HepG2 (cell line): ENCODE results near the gene PELI1. TPM values are rescaled to one million over a fixed set of nuclear protein-coding genes. Genes with fewer than 3 reads are reported as not detected.

Experiments
- AHR ChIP-seq: IDR thresholded peaks from 2 replicates; pipeline ENCODE4 v1.6.1; 2018; ENCODE audit warnings: missing genetic modification reagents, missing compliant biosample characterization
- ATRX ChIP-seq: sonication (generic); formaldehyde crosslinking; IDR thresholded peaks from 2 replicates; pipeline ENCODE4 v1.4.0; 2020; ENCODE audit warnings: missing genetic modification reagents, borderline replicate concordance
- BHLHE40 ChIP-seq: IDR thresholded peaks from 2 replicates; pipeline ENCODE4 v1.6.1; 2011; ENCODE audit warnings: low read length, improper control_type of control experiment
- DNMT1 ChIP-seq: sonication (generic); formaldehyde crosslinking; IDR thresholded peaks from 2 replicates; pipeline ENCODE4 v1.5.1; 2020; ENCODE audit warnings: mild to moderate bottlenecking, missing genetic modification reagents
- FOXO1 ChIP-seq: sonication (generic); formaldehyde crosslinking; IDR thresholded peaks from 2 replicates; pipeline ENCODE4 v1.4.0; 2020; ENCODE audit warnings: missing genetic modification reagents
- GABPB1 ChIP-seq: IDR thresholded peaks from 2 replicates; pipeline ENCODE4 v1.6.1; 2016; ENCODE audit warnings: mild to moderate bottlenecking, missing genetic modification reagents, moderate library complexity, missing compliant biosample characterization
- KAT2B ChIP-seq: fragments of 150-350 bp; IDR thresholded peaks from 2 replicates; pipeline ENCODE4 v1.6.1; 2014; ENCODE audit warnings: low read depth, low read length, borderline replicate concordance
- MAFK ChIP-seq, 2 experiments: IDR thresholded peaks in 1 of 2; conservative IDR thresholded peaks in 1 of 2; 2 replicates each; pipeline ENCODE4 v1.6.1; 2011; ENCODE audit warnings: improper control_type of control experiment in 2 of 2, low read length in 2 of 2
- NR2F2 ChIP-seq: IDR thresholded peaks from 2 replicates; pipeline ENCODE4 v1.6.1; 2012; ENCODE audit warnings: low read depth, inconsistent platforms, borderline replicate concordance
- RXRB ChIP-seq: IDR thresholded peaks from 2 replicates; pipeline ENCODE4 v1.6.1; 2016; ENCODE audit warnings: borderline replicate concordance, missing genetic modification reagents, missing compliant biosample characterization
- SOX5 ChIP-seq: IDR thresholded peaks from 2 replicates; pipeline ENCODE4 v1.6.1; 2016; ENCODE audit warnings: borderline replicate concordance
- SRSF1 ChIP-seq: fragments of 200-400 bp; formaldehyde crosslinking; optimal IDR thresholded peaks from 2 replicates; pipeline ENCODE3; 2017; ENCODE audit warnings: mild to moderate bottlenecking, low read depth, low read length, moderate library complexity
- STAG1 ChIP-seq: sonication (generic); formaldehyde crosslinking; IDR thresholded peaks from 2 replicates; pipeline ENCODE4 v1.4.0; 2020; ENCODE audit warnings: missing genetic modification reagents
- THAP11 ChIP-seq: IDR thresholded peaks from 2 replicates; pipeline ENCODE4 v1.6.1; 2016; ENCODE audit warnings: missing biosample characterization, missing genetic modification reagents
- TRIM24 ChIP-seq: sonication (generic); formaldehyde crosslinking; IDR thresholded peaks from 2 replicates; pipeline ENCODE4 v1.8.0; 2022; ENCODE audit warnings: mild to moderate bottlenecking, missing genetic modification reagents
- ZBTB1 ChIP-seq: sonication (generic); formaldehyde crosslinking; IDR thresholded peaks from 2 replicates; pipeline ENCODE4 v1.4.0; 2020; ENCODE audit warnings: missing genetic modification reagents, borderline replicate concordance
- ZFP91 ChIP-seq: sonication (generic); formaldehyde crosslinking; IDR thresholded peaks from 2 replicates; pipeline ENCODE4 v1.9.0; 2022; ENCODE audit warnings: missing genetic modification reagents, mild to moderate bottlenecking, borderline replicate concordance
- ZFX ChIP-seq: sonication (generic); formaldehyde crosslinking; IDR thresholded peaks from 2 replicates; pipeline ENCODE4 v1.4.0; 2020; ENCODE audit warnings: mild to moderate bottlenecking, low read depth, missing genetic modification reagents, moderate library complexity
- ZNF264 ChIP-seq: sonication (generic); formaldehyde crosslinking; IDR thresholded peaks from 2 replicates; pipeline ENCODE4 v1.4.0; 2020; ENCODE audit warnings: missing genetic modification reagents
- ZNF354B ChIP-seq: sonication (generic); formaldehyde crosslinking; IDR thresholded peaks from 2 replicates; pipeline ENCODE4 v1.8.0; 2022; ENCODE audit warnings: mild to moderate bottlenecking, missing genetic modification reagents
- ZNF44 ChIP-seq: sonication (generic); formaldehyde crosslinking; IDR thresholded peaks from 2 replicates; pipeline ENCODE4 v1.5.1; 2020; ENCODE audit warnings: mild to moderate bottlenecking, missing genetic modification reagents
- ZNF441 ChIP-seq: sonication (generic); formaldehyde crosslinking; IDR thresholded peaks from 2 replicates; pipeline ENCODE4 v1.7.0; 2021; ENCODE audit warnings: missing genetic modification reagents, borderline replicate concordance
- ZNF614 ChIP-seq: IDR thresholded peaks from 2 replicates; pipeline ENCODE4 v1.6.1; 2018; ENCODE audit warnings: missing biosample characterization, missing genetic modification reagents, inconsistent platforms, borderline replicate concordance
- ZNF772 ChIP-seq: sonication (generic); formaldehyde crosslinking; IDR thresholded peaks from 2 replicates; pipeline ENCODE4 v1.5.0; 2020; ENCODE audit warnings: mild to moderate bottlenecking, missing genetic modification reagents
- ZNF784 ChIP-seq: sonication (generic); formaldehyde crosslinking; IDR thresholded peaks from 2 replicates; pipeline ENCODE4 v1.5.1; 2020; ENCODE audit warnings: missing genetic modification reagents, mild to moderate bottlenecking, borderline replicate concordance
- ZNF792 ChIP-seq: IDR thresholded peaks from 2 replicates; pipeline ENCODE4 v1.6.1; 2016
- ZNF850 ChIP-seq: sonication (generic); formaldehyde crosslinking; conservative IDR thresholded peaks from 2 replicates; pipeline ENCODE4 v1.9.0; 2021; ENCODE audit warnings: mild to moderate bottlenecking, missing genetic modification reagents
- polyA plus RNA-seq, 8 experiments: library from polyadenylated mRNA; depleted of rRNA in 3 of 8; stranded (reverse) in 7 of 8; unstranded in 1 of 8; fragments of >200 nt; fragmentation: Illumina TruSeq in 4 of 8; extraction: Trizol in 4 of 8; gene quantifications; 2 replicates each; pipeline versions ENCODE4 v1.2.1 to v1.2.3, GENCODE V29; 2011 to 2016; ENCODE audit warnings: low read depth in 4 of 8, missing spikeins in 1 of 8, mixed read lengths in 1 of 8; ENCODE audit not compliant: insufficient read depth in 1 of 8
- total RNA-seq, 5 experiments: library from RNA; depleted of rRNA; stranded (reverse); fragments of >200 nt; fragmentation: Illumina TruSeq; extraction: Trizol; gene quantifications; 2 replicates each; pipeline ENCODE4 v1.2.3, GENCODE V29; 2016; ENCODE audit warnings: low read depth in 1 of 5
- TF ChIP-seq, protein P1 (sequence below): sonication (generic); formaldehyde crosslinking; IDR thresholded peaks from 2 replicates; pipeline ENCODE4 v1.5.0; 2020; ENCODE audit warnings: missing genetic modification reagents
- TF ChIP-seq, protein P2 (sequence below): sonication (generic); formaldehyde crosslinking; IDR thresholded peaks from 2 replicates; pipeline ENCODE4 v1.5.1; 2020; ENCODE audit warnings: missing genetic modification reagents, mild to moderate bottlenecking, borderline replicate concordance

Gene PELI1
- total and polyA plus RNA-seq, 2 of the 13 experiments (the other 11 are each of a cell fraction or from before 2014, with no cell fraction given), result 12.5 to 16.2 TPM

- TF ChIP-seq GABPB1 (CRISPR knock-in tag) (no peak; the same call in 1 of the 2 replicates), ZFX (CRISPR knock-in tag) (no peak), FOXO1 (no peak), ZNF264 (CRISPR knock-in tag) (no peak), SRSF1 (no peak), DNMT1 (CRISPR knock-in tag) (no peak), THAP11 (CRISPR knock-in tag) (peak; percentile 69), TRIM24 (CRISPR knock-in tag) (no peak), STAG1 (CRISPR knock-in tag) (peak; percentile 98), BHLHE40 (0 out of 2 replicates have a peak, but pooled peaks have one; percentile 28), ZNF614 (CRISPR knock-in tag) (no peak), ZFP91 (CRISPR knock-in tag) (no peak), ZNF354B (no peak), AHR (CRISPR knock-in tag) (0 out of 2 replicates have a peak, but pooled peaks have one; percentile 34), ATRX (no peak), KAT2B (no peak), ZNF792 (CRISPR knock-in tag) (no peak), SOX5 (CRISPR knock-in tag) (0 out of 2 replicates have a peak, but pooled peaks have one; percentile 31), ZNF44 (CRISPR knock-in tag) (no peak), NR2F2 (no peak; the same call in 1 of the 2 replicates), ZNF784 (CRISPR knock-in tag) (no peak), RXRB (peak; percentile 65; the same call in 1 of the 2 replicates), MAFK (conservative IDR thresholded peaks at IDR 0.05 in 1 of 2, IDR thresholded peaks at IDR 0.05 in 1 of 2; ENCODE audit: low read length in 2 of 2) (no peak), ZNF850 (CRISPR knock-in tag) (no peak), ZBTB1 (no peak), ZNF441 (CRISPR knock-in tag) (no peak), ZNF772 (CRISPR knock-in tag) (no peak)
- TF ChIP-seq, protein P1, sequence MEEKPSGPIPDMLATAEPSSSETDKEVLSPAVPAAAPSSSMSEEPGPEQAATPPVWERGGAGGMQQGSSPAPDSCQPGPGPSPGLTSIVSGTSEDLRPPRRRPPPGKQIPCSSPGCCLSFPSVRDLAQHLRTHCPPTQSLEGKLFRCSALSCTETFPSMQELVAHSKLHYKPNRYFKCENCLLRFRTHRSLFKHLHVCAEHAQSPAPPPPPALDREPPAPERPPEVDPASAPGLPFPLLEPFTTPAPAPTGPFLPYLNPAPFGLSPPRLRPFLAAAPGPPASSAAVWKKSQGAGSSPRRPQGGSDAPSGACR, result no peak
- TF ChIP-seq, protein P2, sequence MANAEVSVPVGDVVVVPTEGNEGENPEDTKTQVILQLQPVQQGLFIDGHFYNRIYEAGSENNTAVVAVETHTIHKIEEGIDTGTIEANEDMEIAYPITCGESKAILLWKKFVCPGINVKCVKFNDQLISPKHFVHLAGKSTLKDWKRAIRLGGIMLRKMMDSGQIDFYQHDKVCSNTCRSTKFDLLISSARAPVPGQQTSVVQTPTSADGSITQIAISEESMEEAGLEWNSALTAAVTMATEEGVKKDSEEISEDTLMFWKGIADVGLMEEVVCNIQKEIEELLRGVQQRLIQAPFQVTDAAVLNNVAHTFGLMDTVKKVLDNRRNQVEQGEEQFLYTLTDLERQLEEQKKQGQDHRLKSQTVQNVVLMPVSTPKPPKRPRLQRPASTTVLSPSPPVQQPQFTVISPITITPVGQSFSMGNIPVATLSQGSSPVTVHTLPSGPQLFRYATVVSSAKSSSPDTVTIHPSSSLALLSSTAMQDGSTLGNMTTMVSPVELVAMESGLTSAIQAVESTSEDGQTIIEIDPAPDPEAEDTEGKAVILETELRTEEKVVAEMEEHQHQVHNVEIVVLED (CRISPR knock-in tag), result no peak
These were observed 94.5 kb downstream of the PELI1 start (continued) for GRCh38 chr2:64049633-64050220.
